GM21367 (cell line): ENCODE data around the gene FGF19.

Source experiments
- ATAC-seq: cut with Tn5 transposase; IDR thresholded peaks from one replicate; pipeline ENCODE4 v1.9.1; 2021; ENCODE audit not compliant: unreplicated experiment

FGF19 gene

GRCh38 chr11:69656536-69657455, 47.0 kb downstream of the FGF19 start:
- ATAC-seq, result no peak

DNA sequence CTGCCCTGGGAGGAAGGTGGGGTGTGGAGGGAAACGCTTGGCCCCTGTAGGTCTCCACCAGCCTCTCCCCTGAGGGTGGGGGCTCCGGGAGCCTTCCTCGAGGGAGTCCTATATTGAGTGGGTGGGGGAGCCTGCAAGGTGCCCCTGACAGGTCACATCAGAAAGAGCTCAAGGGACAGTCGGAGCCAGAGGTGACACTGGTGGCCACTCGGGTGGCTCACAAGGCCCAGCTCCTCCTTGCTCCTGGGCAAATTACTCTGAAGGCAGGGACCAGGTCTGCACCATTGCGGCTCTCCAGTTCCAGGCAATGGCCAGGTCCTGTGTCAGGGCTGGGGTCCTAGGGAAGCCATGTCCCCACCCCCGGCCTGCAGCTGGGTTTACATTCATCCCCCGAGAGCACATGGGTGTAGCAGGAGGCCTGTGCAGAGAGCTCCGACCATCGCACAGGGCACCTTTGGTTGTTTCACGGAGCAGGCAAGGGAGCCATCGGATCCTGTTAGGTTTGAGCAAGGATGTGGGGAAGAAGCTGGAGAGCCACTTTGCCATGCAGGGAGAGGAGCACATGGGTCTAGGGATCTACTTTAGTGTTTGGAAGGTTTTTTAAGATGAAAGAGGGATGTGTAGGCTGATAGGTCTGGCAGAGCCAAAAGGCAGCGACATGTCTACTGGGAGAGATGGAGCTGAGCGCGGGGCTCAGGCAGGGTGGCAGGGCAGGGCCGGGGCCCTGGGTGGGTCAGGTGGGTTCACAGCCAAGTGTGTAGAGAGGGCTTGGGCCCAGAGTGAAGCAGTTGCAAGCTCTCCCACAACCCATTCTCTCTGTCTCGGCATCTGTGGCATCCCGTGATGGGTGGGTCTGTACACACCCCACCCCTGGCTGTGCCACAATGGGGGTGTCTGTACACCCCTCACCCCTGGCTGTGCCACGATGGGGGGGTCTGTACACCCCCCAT, 48.1 kb downstream of the FGF19 start:
- no peak for ATAC-seq

DNA sequence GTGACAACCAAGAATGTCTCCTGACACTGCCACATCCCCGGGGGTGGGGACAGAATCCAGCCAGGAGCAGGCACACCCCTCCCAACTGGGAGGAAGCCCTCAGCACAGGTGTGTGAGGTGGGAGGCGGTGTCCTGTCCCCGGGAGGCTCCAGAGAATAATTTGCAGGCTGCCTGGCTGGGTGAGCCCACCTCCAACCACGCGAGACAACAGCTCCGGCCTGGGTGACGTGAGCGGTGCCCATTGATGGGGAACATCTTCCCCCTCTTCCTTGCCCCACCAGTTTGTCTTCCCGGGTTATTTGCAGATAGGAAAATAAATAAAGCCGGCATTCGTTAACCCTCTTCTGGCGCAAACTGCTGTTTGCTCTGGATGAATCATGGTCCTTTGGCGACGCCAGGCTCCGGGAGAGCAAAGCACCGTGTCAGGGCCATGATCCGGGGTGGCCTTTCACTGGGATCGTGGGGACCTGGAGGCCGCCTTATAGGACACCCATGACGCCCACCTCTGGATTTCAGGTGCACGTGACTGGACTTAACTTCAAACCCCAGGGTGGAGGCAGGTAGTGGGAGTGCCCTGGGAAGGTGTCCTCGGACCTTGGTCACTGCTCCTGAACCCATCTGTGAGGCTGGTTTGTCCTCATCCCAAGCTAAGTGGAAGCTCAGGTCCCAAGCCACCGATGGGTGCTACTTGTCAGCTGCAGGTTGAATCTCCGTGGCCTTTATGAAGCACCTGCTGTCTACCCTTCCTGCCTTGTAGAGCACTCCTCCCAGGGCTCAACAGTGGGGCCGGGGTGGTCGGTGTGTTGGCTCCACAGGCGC, 49.0 kb downstream of the FGF19 start:
- ATAC-seq, result no peak

- no peak for ATAC-seq
Measured at GRCh38 chr11:69654001-69654659, 49.7 kb downstream of the FGF19 start.

DNA sequence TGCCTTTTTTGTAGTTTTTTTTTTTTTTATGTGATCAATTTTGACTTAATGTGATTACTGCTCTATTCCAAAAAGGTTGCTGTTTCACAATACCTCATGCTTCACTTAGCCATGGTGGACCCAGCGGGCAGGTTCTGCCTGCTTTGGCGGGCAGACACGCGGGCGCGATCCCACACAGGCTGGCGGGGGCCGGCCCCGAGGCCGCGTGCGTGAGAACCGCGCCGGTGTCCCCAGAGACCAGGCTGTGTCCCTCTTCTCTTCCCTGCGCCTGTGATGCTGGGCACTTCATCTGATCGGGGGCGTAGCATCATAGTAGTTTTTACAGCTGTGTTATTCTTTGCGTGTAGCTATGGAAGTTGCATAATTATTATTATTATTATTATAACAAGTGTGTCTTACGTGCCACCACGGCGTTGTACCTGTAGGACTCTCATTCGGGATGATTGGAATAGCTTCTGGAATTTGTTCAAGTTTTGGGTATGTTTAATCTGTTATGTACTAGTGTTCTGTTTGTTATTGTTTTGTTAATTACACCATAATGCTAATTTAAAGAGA, 50.3 kb downstream of the FGF19 start:
- no peak for ATAC-seq

DNA sequence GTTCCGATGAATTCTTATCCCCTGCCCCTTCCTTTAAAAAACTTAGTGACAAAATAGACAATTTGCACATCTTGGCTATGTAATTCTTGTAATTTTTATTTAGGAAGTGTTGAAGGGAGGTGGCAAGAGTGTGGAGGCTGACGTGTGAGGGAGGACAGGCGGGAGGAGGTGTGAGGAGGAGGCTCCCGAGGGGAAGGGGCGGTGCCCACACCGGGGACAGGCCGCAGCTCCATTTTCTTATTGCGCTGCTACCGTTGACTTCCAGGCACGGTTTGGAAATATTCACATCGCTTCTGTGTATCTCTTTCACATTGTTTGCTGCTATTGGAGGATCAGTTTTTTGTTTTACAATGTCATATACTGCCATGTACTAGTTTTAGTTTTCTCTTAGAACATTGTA, 50.8 kb downstream of the FGF19 start:
- ATAC-seq, result no peak

- no peak for ATAC-seq
Measured at GRCh38 chr11:69651834-69652620, 51.8 kb downstream of the FGF19 start.

- ATAC-seq, result no peak
Measured at GRCh38 chr11:69650832-69651344, 52.9 kb downstream of the FGF19 start.

DNA sequence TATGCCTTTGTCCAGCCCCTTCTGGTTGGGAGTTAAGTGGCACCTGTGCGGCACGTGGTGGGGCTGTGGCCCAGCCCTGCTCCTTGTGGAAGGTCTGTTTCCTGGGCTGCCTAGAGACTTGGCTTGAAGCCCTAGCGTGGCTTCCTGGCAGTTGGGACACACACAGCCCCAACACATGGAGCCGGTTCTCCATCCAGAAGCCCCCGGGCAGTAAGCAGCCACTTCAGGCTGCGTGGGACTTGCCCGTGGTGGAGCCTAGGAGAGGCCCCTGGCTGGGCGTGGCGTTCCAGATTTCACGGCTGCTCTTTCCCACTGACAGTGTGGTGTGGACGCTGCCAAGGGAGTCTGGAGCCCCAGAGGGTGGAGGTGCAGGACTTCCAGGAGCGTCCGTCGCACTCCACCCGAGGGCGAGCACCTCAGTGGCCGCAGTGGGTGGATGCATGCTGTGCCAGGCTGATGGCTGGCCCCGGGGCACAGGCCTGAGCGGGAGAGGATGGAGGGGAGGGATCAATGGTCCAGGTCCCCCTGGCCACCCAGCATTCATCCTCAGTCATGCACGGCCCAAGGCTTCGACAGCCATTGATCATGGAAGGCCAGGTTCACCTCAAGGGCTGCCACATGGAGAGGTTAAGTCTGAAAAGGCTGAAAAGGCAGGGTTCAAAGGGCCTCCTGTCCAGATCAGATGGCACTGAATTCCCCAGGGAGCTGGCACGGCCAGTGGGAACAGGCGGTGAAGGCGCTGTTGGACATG, 53.6 kb downstream of the FGF19 start:
- ATAC-seq, result no peak

DNA sequence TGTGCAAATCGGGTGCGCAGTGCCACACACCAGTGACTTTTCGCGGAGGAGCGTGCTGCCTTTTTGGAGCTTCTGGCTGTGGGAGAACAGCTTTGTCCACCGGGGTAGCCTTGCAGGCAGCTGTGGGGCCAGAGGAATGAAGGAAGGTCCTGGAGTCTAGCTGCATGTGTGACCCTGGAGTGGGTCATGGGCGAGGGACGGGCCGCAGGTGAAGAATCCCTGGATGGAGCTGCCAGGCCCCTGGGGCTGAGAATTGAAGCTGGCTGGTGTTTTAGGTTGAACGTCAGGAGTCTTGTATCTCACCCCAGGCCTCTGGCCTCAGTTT, 54.3 kb downstream of the FGF19 start:
- ATAC-seq, result no peak

- no peak for ATAC-seq
Measured at GRCh38 chr11:69648679-69649575, 54.9 kb downstream of the FGF19 start.
